GM13976 (cell line): ENCODE measurements around the gene ABHD17A.
"Not testable (repeated sequence)": the region's sequence is repeated elsewhere in the genome, so short reads cannot be mapped to it uniquely, and the experiment has no call there.

Experiments used
- DNase-seq: peaks from one replicate; pipeline ENCODE4 v3.0.0; 2012; ENCODE audit warnings: low spot score
- CTCF ChIP-seq: IDR thresholded peaks from 2 replicates; pipeline ENCODE4 v1.5.1; 2012; ENCODE audit warnings: borderline replicate concordance, mild to moderate bottlenecking; ENCODE audit not compliant: insufficient read depth; ENCODE audit errors: extremely low read depth, missing control alignments, control extremely low read depth
- in situ Hi-C: fragments of 300-500 bp; cut with MboI; formaldehyde crosslinking; loops from one replicate; pipeline ENCODE4 v1.12.0; 2022; ENCODE audit warnings: low sequenced_read_pairs, mixed read lengths, inconsistent platforms; ENCODE audit not compliant: unreplicated experiment

Gene ABHD17A

GRCh38 chr19:1875646-1876495 lies 9.4 kb downstream of the ABHD17A start:
- DNase-seq, result peak; percentile 91
- in situ Hi-C loops, result no loop called here
- TF ChIP-seq CTCF, result no peak

- DNase-seq, in situ Hi-C loops: not testable (repeated sequence)
These were observed 10.0 kb downstream of the ABHD17A start for GRCh38 chr19:1875265-1875645.

- TF ChIP-seq CTCF, result no peak
- in situ Hi-C loops, result no loop called here
- DNase-seq, result no peak
These were observed 10.6 kb downstream of the ABHD17A start for GRCh38 chr19:1874554-1875185.

- no peak for DNase-seq
- in situ Hi-C loops, result no loop called here
- TF ChIP-seq CTCF, result no peak
These were observed 11.5 kb downstream of the ABHD17A start for GRCh38 chr19:1873524-1874473.

GRCh38 chr19:1872807-1873523 lies 12.3 kb downstream of the ABHD17A start:
- no peak for DNase-seq
- no peak for TF ChIP-seq CTCF
- in situ Hi-C loops, result no loop called here

GRCh38 chr19:1871630-1872029 lies 13.7 kb downstream of the ABHD17A start:
- in situ Hi-C loops, result no loop called here
- TF ChIP-seq CTCF, result no peak
- no peak for DNase-seq
